ENCODE data around the gene PIK3CA.
"Not testable (repeated sequence)": the region's sequence is repeated elsewhere in the genome, so short reads cannot be mapped to it uniquely, and the experiment has no call there.

GRCh38 chr3:179115444-179115843 lies 32.7 kb upstream of the PIK3CA start:
- not testable (repeated sequence) for TF ChIP-seq POLR2A, CTCF (IDR thresholded peaks at IDR 0.05)
